ENCODE results near the gene MRPL9.
"Not testable (repeated sequence)": the region's sequence is repeated elsewhere in the genome, so short reads cannot be mapped to it uniquely, and the experiment has no call there.

MRPL9 gene

DNA sequence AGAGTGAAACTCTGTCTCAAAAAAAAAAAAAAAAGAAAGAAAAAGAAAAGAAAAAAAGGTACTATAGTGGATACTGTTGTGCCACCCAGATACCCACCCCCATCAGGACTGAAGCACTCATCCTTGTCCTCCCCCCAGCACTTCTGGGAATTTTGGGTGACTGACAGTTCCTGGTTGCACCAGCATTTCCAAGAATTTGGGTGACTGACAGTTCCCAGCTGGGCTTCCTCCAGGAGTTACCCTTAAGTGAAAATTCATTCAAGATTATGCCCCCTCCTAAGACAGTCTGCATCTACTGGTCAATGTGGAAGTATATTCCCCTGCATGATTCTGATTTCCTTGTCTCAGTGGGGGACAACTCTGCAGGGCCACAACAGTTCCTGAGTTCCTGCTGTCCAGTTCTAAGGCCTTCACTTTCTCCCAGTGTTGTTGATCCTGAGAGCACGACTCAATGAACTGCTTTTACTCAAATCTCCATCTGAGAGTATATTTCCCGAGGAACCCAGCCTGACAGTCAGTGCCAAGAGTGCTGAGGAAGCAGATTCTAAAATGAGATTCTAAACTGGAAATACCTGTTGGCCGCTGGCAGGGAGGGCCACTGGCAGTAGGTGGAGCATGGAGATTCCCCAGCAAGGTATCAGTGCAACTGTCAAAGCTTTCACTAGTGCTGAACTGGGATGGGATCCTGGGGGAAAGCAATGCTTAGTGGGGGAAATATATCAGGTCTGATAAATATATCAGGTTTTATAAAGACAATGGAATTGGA is 23.5 kb downstream of the MRPL9 start:
- in situ Hi-C loops (cut with HindIII; ENCODE audit: low sequenced_read_pairs): loop anchor here (5.0 kb wide), 1 partner anchor 98 kb away; the partner anchor contains the start of gene C2CD4D

DNA sequence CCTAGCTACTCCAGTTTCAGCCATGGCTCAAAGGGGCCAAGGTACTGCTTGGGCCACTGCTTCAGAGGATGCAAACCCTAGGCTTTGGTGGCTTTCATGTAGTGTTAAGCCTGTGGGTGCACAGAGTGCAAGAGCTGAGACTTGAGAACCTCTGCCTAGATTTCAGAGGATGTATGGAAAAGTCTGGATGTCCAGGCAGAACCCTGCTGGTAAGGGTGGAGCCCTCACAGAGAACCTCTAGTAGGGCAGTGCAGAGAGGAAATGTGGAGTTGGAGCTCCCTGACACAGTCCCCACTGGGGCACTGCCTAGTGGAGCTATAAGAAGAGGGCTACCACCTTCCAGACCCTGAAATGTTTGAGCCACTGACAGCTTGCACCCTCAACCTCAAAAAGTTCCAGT is 25.8 kb downstream of the MRPL9 start:
- in situ Hi-C loops (cut with HindIII; ENCODE audit: low sequenced_read_pairs): no loop called here

DNA sequence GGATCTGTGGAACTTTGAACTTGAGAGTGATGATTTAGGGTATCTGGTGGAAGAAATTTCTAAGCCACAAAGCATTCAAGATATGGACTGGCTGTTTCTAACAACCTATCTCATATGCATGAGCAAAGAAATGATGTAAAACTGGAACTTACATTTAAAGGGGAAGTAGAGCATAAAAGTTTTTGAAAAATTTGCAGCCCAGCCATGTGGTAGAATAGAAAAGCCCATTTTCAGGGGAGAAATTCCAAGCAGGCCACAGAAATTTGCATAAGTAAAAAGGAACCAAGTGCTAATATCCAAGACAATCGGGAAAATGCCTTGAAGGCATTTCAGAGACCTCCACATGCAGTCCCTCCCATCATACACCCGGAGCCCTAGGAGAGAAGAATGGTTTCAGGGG is 26.3 kb downstream of the MRPL9 start:
- in situ Hi-C loops (cut with HindIII; ENCODE audit: low sequenced_read_pairs): no loop called here

DNA sequence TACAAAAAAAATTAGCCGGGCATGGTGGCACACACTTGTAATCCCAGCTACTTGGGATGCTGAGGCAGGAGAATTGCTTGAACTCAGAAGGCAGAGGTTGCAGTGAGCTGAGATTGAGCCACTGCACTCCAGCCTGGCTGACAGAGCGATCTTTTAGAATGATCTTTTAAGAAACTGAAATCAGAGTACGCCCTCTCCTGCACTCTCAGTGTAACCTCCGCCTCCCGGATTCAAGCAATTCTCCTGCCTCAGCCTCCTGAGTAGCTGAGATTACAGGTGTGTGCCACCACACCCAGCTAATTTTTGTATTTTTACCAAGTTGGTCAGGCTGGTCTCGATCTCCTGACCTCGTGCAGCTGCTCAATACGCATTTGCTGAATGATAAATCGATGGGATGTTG is 29.3 kb downstream of the MRPL9 start:
- in situ Hi-C loops (cut with HindIII; ENCODE audit: low sequenced_read_pairs): not testable (repeated sequence)

DNA sequence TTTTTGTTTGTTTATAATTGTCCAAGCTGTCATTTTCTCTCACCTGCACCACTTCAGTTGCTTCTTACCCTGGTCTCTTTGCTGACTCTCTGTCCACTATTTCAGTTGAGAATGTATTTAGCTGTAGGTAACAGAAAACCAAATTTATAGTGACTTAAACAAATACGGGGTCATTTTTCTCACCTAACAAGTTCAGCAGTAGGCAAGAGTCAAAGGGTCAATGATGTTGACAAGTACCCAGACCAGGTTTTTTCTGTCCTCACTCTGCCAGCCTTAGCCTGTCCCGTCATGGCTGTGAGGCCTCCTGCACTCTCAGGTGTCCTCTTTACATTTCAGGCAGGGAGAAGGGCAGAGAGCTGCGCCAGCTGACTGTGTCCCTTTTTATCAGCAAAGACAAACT is 30.2 kb downstream of the MRPL9 start:
- in situ Hi-C loops (cut with HindIII; ENCODE audit: low sequenced_read_pairs): no loop called here

DNA sequence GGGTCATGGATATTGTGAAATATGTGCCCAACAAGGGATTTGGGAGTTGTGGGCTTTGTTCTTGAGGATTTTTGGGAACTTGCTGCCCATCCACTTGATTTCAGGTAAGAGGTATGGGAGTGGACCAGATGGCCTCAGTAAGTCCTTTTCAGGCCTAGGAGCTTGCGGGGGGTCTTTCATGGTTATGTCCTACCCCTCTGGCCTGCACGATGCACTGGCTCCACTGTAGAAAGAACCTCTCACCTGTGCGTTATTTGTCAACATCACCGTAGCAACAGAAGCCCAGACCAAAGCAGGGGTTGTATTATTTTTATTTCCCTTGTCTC is 33.4 kb downstream of the MRPL9 start:
- in situ Hi-C loops (cut with HindIII; ENCODE audit: low sequenced_read_pairs): loop anchor here (5.0 kb wide), 1 partner anchor 243 kb away; no protein-coding TSS in a partner anchor

DNA sequence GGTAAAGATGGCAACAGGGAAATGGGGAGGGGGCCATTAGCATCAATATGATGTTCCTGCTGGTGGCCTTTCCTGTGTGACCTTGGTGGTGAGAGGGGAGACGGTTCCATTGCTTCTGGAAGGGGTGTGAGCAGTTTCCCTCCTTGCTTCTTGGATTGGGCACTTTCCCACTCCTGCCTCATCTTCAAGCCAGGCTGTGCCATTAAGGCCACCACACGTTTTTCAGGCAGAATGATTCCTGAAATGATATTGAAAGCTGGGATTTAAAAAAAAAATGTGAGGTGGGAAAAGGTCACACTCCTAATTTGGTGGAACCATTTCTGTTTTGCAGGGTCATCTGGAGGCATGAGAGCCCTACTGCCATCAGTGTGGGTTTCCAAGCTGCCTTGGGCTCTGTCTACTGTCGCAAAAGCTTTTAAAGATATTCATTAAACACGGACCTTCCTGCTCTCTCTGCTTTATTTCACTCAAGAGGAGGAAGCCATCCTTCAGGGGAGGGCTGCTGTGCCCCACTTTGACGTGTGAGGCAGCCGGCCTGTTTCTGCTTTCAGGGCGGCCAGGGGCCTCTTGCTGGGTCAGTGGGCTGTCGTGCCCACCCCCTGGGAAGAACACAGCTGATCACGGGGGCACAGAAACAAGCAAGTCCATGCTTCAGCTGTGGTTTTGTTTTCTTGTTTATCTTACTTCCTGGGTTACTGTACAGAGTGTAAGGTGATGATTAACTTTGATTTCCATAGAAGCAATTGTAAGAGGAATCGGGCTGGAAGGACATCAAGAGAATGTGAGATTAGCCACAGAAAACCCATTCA is 33.9 kb downstream of the MRPL9 start:
- in situ Hi-C loops (cut with HindIII; ENCODE audit: low sequenced_read_pairs): loop anchor here (5.0 kb wide), 1 partner anchor 242 kb away; no protein-coding TSS in a partner anchor

DNA sequence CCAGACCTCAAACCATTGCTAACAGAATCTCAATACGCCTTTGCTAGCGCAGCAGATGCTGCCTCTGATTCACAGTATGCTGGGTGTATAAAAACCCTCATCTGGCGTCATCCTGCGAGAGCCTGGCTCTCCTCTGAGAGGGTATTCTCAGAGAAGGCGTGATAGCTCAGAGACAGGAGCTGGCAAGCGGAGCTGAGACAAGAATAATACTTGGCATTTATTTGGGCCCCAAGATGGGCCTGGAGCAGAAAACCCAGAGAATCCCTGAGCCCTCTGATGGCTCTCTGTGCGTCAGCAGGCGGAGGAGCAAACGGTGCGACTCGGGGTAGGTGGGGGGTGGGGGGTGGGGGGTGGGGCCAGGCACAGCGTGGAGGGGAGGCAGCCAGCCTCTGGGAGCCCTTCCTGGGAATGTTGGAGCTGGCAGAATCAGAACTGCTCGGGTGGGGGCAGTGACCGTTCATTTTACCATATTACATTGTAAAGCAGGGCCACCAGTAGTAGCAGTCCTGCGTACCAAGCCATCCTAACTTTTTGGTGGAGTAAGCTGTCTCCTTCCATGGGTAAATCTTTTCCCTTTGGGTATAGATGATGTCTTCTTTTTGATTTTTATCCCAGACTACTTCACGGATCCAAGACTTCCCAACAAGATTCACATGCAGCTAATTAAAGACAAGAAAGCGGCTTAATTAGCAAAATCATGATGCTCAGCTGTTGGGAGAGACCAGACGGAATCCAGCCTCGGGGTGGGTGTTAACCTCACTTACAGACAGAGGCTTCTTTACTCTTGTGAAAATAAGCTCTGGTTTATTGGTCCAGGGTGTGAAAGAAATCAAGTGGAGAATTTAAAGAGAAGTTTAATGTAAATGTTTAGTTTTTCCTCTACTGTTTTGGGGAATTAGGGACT is 34.9 kb downstream of the MRPL9 start:
- in situ Hi-C loops (cut with HindIII; ENCODE audit: low sequenced_read_pairs): loop anchor here (5.0 kb wide), 1 partner anchor 241 kb away; no protein-coding TSS in a partner anchor

DNA sequence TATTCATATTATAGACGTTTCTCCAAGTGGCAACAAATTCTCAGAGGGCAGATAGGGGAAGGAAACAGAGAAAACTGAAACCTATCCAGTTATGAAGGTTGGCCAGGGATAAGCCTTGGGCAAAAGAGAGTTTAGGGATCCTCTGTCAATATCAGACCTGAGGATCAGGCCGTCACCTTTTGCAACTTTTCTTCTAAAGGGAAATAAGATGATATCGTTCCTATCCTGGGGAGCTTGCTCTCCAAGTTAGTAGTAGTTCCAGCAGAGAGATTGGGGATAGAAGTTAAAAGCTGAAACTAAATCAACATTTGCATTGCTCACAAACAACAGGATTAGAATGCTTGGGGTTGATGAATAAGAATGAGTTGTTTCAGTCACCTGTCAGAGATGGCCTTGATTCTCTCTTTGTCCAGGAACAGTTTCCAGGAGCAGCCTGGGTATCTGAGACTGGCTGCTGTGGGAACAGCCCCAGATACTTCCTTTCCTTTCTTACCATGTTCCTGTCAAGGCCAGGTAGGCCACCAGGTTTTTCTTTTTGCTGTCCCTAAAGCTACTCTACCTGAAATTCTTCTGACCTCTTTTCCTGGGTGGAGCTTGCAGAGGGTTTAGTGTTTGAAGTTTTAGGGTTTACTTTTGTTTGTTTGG is 39.4 kb downstream of the MRPL9 start:
- in situ Hi-C loops (cut with HindIII; ENCODE audit: low sequenced_read_pairs): loop anchor here (5.0 kb wide), 1 partner anchor 142 kb away; no protein-coding TSS in a partner anchor

DNA sequence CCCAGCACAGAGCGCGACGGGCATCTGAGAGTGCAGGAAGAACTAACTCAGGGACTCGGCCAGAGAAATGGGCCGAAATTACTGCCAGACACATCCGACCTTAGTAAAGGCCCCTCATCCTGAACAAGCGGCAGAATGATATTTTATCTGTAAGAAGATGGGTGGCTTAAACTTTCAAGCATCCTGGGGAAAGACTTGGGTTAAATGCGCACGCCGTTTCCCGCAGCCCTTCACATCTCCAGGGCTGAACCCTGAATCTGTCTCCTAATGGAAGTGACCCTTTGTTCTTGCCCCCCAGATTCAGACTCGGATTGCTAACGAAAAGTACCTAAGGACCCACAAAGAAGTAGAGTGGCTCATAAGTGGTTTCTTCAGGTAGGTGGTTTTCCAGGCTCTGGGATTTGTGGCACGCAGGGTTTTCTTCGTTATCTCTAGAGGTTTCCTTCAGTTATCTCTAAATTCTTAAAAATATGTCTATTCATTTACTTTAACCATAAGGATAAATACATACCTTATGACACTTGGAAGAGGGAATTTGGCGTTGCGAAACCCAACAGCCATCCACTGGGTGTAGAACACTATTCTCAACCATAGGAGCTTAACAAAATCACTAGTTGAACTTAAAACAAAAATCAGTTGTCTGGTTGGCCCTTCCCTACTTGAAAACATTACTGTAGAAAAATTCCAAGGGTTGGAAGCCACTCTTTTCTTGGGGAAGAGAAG is 41.3 kb downstream of the MRPL9 start:
- in situ Hi-C loops (cut with HindIII; ENCODE audit: low sequenced_read_pairs): loop anchor here (5.0 kb wide), 1 partner anchor 140 kb away; no protein-coding TSS in a partner anchor

DNA sequence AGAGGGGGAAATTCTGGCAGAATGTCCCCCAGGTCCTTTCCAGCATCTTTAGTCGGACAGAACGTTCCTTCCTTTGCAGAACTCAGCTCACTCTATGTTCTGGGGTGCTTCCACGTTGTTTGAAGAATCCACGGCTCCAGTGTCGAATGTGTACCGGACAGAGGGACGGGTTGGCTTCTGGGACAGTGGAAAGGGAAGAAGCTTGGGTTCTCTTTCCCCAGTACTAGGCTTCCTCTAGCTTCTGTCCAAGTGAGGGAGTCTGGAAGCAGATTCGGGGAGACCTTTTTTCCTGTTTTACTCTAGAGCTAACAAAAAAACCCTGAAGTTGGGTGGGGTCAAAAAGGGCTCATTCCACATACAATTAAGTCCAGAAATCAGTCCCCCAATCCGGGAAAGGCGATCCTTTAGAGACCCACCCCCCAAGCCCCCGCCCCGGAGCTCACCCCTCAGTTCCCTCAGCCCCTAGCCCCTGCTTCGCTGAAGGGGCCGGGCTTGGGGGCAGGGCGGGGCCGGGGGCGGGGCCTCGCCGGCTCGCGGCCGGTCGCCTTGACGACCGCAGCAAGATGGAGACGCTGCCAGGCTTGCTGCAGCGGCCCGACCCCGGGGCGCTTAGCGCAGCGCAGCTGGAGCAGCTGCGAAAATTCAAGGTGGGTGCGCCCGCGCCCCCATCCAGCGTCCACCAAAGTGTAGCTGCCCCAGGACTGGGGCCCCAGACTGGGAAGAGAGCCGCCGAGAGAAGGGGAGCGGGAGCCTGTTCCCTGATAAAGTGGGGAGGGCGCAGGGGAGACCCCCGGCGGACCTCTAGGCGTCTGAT is 42.1 kb downstream of the MRPL9 start, which contains the start of gene RIIAD1:
Gene RIIAD1, plus strand, starts transcription at position 549 of the 814 bp plus-strand sequence. Its CDS starts 15 bp downstream, at position 564.
- in situ Hi-C loops (cut with HindIII; ENCODE audit: low sequenced_read_pairs): loop anchor here (5.0 kb wide), 1 partner anchor 139 kb away; no protein-coding TSS in a partner anchor

DNA sequence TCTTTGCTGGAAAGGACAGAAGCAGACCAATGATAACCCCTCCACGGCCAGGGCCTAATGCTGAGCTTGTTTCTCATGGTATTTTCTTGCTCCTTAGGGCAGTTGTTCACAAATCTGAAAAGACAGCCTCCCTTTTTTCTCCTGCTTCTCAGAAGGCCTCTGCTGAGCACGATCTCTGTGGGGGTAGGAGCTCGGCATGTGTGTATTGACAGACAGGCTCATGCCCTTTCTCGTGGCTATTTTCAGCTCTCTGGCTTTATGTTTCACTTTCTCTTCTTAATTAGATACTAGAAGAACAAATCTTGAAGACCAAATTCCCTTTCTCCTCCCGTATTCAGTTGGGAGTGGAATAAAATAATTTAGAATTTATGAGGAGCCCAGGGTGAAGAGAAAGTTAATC is 42.7 kb downstream of the MRPL9 start:
- in situ Hi-C loops (cut with HindIII; ENCODE audit: low sequenced_read_pairs): loop anchor here (5.0 kb wide), 1 partner anchor 138 kb away; no protein-coding TSS in a partner anchor

DNA sequence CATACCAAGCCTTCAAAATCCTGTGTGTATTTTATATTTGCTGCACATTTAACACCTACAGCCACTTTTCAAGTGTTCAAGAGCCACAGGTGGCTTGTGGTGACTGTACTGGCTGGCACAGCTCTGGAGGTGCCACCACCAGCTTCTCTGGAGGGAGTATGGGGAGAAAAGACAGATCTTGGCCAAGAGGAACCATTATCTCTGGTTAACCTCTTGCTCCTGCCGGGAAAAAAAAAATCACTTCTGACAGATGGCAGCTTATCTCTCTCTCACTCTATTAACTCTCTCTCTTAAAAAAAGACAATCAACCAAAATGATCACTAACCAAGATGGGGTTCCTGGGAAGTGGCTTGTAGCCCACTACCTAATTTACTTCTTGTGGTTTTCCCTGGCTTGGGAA is 43.2 kb downstream of the MRPL9 start:
- in situ Hi-C loops (cut with HindIII; ENCODE audit: low sequenced_read_pairs): loop anchor here (5.0 kb wide), 1 partner anchor 138 kb away; no protein-coding TSS in a partner anchor

DNA sequence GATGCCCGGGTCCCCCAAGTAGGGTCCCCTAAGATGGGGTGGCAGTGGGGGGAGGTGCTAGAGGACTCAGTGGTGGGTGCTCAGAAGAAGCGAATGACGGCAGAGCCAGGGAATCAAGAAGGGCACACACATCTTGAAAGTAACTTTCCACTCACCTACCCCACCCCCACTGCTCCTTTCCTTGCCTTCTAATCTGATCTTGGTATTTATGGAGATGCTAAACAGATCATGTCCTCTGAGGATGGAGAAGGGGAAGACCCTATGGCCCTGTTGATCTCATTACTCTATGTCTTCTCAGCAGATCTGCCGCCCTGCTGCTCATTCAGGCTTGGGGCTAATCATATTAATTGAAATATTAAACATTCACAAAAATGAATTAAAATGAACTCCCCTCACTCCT is 44.6 kb downstream of the MRPL9 start:
- in situ Hi-C loops (cut with HindIII; ENCODE audit: low sequenced_read_pairs): no loop called here

DNA sequence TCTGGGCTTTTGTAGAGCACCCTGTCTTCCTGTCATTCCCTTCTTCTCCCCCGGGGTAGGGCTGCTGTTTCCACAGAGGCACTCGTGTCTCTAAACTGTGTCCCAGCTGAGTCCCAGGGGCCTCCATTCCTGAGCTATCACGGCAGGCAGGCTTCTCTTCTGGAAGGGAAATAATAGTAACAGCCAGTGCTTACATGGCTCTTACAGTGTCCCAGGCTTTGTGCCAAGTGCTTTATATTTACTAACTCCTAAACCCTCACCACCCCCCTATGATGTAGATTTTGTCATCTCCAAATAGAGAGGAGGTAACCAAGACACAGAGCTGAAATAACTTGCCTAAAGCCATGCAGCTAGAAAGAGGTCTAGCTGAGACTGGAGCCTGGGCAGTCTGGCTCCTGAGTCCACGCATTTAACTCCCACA is 45.3 kb downstream of the MRPL9 start:
- in situ Hi-C loops (cut with HindIII; ENCODE audit: low sequenced_read_pairs): no loop called here

DNA sequence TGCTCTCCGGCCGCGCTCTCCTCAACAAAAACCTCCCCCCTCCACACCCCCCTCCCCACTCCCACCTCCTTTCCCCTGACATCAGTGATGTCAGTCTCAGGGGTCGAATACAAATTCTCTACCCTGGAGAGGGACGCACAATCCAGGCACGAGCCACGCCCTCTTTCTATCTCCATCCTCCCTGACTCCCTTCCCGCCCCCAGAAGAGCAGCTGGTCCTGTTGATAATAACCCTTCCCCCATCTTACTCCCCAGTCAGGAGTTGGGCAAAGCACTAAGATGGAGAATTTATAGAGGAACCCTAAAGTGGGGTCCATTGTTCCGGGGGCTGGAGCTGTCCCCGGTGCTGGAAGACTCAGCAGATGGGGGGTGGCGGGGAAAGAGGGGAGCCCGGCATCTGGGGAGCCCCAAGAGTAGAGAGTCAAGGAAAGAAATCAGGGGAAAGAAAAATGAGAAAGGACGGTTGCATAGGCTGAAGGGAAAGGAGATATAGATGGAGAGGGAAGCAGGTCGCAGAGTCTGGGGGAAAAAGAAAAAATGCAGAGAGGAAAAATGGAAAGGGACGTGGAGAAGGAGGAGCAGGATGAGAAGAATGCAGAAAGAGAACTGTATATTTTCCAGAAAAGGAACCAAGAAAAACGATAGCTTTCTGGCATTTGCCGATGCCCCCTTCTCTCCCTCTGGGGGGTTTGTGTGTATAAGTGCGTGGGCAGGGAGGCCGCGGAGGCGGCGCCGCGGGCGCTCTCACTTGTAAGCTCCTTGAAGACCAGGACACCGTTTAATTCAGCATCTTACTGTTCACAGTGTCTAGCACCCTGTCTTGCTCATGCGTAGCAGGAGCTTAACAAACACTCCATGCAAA is 46.3 kb downstream of the MRPL9 start, which contains the start of gene CELF3:
Gene CELF3, minus strand, starts transcription at position 33 of the 861 bp plus-strand sequence. CDS start 783 bp downstream, outside the sequence.
- in situ Hi-C loops (cut with HindIII; ENCODE audit: low sequenced_read_pairs): no loop called here

DNA sequence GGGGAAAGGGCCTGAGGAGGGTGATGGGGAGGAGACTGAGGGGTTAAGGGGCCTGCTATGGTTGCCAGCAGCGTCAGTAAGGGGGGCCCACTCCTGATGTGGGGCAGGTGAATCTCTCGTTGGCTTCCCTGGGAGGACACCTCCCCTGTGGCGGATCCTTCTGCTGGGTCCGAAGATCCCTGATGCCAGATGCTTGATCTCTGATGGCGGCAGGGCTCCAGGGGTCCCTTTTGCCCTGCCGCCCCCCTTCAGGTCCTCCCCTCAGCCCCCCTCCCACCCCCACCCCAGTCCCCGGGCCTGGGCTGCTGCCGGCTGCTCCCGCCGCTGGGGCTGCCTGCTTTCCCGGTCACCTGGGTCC is 46.9 kb downstream of the MRPL9 start:
- in situ Hi-C loops (cut with HindIII; ENCODE audit: low sequenced_read_pairs): no loop called here
